ENCODE results near the gene UGT1A6. TPM values are rescaled to one million over a fixed set of nuclear protein-coding genes. Genes with fewer than 3 reads are reported as not detected.

The UGT1A6 gene
- total and polyA plus RNA-seq, 2 donors from 2014 or later: 43.7 to 110 TPM

- H3K36me3 ChIP-seq (ENCODE audit: control insufficient read depth in 2 of 3, insufficient read depth in 3 of 3, low read length in 3 of 3): no peaks in the 10 kb centered on the region
- DNase-seq (no peak), FAIRE-seq (no peak)
- intact Hi-C loops (cut with DNase I): no loop called here
- H3K9ac ChIP-seq (ENCODE audit: low read length in 3 of 3): peak overlapping the region in 2 of 3 donors; percentile 10 to 70
- H3K4me3 ChIP-seq (ENCODE audit: low read length in 3 of 3): peak overlapping the region in 2 of 3 donors; percentile 61 to 83
- no peak for TF ChIP-seq CTCF (IDR thresholded peaks at IDR 0.05; ENCODE audit: borderline replicate concordance, extremely low read depth, insufficient read depth)
- H3K4me1 ChIP-seq (ENCODE audit: control insufficient read depth in 2 of 3, insufficient read depth in 2 of 3, low read depth in 1 of 3, low read length in 3 of 3): peaks cover 0 to 7% (median 2%) of the 10 kb centered on the region in 3 donors
- no peaks in the 10 kb centered on the region for H3K9me3 ChIP-seq (ENCODE audit: control insufficient read depth in 2 of 3, insufficient read depth in 1 of 3, low read length in 3 of 3)
- peak overlapping the region; percentile 2 to 72 for H3K27ac ChIP-seq (ENCODE audit: low read depth in 2 of 2, low read length in 2 of 2)
- no peaks in the 10 kb centered on the region for H3K27me3 ChIP-seq (ENCODE audit: control insufficient read depth, insufficient read depth, low read length)
Measured at GRCh38 chr2:233673896-233674295, 18.8 kb upstream of the UGT1A6 start.

- H3K9me3 ChIP-seq (ENCODE audit: control insufficient read depth in 2 of 3, insufficient read depth in 1 of 3, low read length in 3 of 3): no peaks in the 10 kb centered on the region
- DNase-seq: no peak
- FAIRE-seq: no peak
- TF ChIP-seq CTCF (IDR thresholded peaks at IDR 0.05; ENCODE audit: borderline replicate concordance, extremely low read depth, insufficient read depth): no peak
- intact Hi-C loops (cut with DNase I): no loop called here
- peak overlapping the region in 2 of 3 donors; percentile 61 to 83 for H3K4me3 ChIP-seq (ENCODE audit: low read length in 3 of 3)
- peak overlapping the region in 2 of 3 donors; percentile 10 to 70 for H3K9ac ChIP-seq (ENCODE audit: low read length in 3 of 3)
- H3K4me1 ChIP-seq (ENCODE audit: control insufficient read depth in 2 of 3, insufficient read depth in 2 of 3, low read depth in 1 of 3, low read length in 3 of 3): peaks cover 0 to 7% (median 2%) of the 10 kb centered on the region in 3 donors
- peak overlapping the region in 1 of 2 donors; percentile 72 for H3K27ac ChIP-seq (ENCODE audit: low read depth in 2 of 2, low read length in 2 of 2)
- no peaks in the 10 kb centered on the region for H3K27me3 ChIP-seq (ENCODE audit: control insufficient read depth, insufficient read depth, low read length)
- no peaks in the 10 kb centered on the region for H3K36me3 ChIP-seq (ENCODE audit: control insufficient read depth in 2 of 3, insufficient read depth in 3 of 3, low read length in 3 of 3)
Measured at GRCh38 chr2:233674314-233674713, 18.4 kb upstream of the UGT1A6 start.

GRCh38 chr2:233674995-233675394 is 17.7 kb upstream of the UGT1A6 start:
- peaks cover 0 to 7% (median 2%) of the 10 kb centered on the region in 3 donors for H3K4me1 ChIP-seq (ENCODE audit: control insufficient read depth in 2 of 3, insufficient read depth in 2 of 3, low read depth in 1 of 3, low read length in 3 of 3)
- H3K27ac ChIP-seq (ENCODE audit: low read depth in 2 of 2, low read length in 2 of 2): peak overlapping the region in 1 of 2 donors; percentile 16
- FAIRE-seq (no peak), DNase-seq (peak in 2 of 5 donors; percentile 27 to 42)
- no peaks in the 10 kb centered on the region for H3K36me3 ChIP-seq (ENCODE audit: control insufficient read depth in 2 of 3, insufficient read depth in 3 of 3, low read length in 3 of 3)
- H3K4me3 ChIP-seq (ENCODE audit: low read length in 3 of 3): peak overlapping the region in 2 of 3 donors; percentile 61 to 83
- no peaks in the 10 kb centered on the region for H3K27me3 ChIP-seq (ENCODE audit: control insufficient read depth, insufficient read depth, low read length)
- H3K9me3 ChIP-seq (ENCODE audit: control insufficient read depth in 2 of 3, insufficient read depth in 1 of 3, low read length in 3 of 3): no peaks in the 10 kb centered on the region
- TF ChIP-seq CTCF (IDR thresholded peaks at IDR 0.05; ENCODE audit: borderline replicate concordance, extremely low read depth, insufficient read depth): no peak
- intact Hi-C loops (cut with DNase I): no loop called here
- H3K9ac ChIP-seq (ENCODE audit: low read length in 3 of 3): peak overlapping the region in 2 of 3 donors; percentile 22 to 62

- TF ChIP-seq CTCF (IDR thresholded peaks at IDR 0.05; ENCODE audit: borderline replicate concordance, extremely low read depth, insufficient read depth): no peak
- no peak overlapping the region for H3K9ac ChIP-seq (ENCODE audit: low read length in 3 of 3)
- H3K36me3 ChIP-seq (ENCODE audit: control insufficient read depth in 2 of 3, insufficient read depth in 3 of 3, low read length in 3 of 3): no peaks in the 10 kb centered on the region
- H3K9me3 ChIP-seq (ENCODE audit: control insufficient read depth in 2 of 3, insufficient read depth in 1 of 3, low read length in 3 of 3): no peaks in the 10 kb centered on the region
- peak overlapping the region in 2 of 3 donors; percentile 52 to 83 for H3K4me3 ChIP-seq (ENCODE audit: low read length in 3 of 3)
- no peaks in the 10 kb centered on the region for H3K4me1 ChIP-seq (ENCODE audit: control insufficient read depth in 2 of 3, insufficient read depth in 2 of 3, low read depth in 1 of 3, low read length in 3 of 3)
- no peaks in the 10 kb centered on the region for H3K27me3 ChIP-seq (ENCODE audit: control insufficient read depth, insufficient read depth, low read length)
- no peak for DNase-seq
- no peak for FAIRE-seq
- no peak overlapping the region for H3K27ac ChIP-seq (ENCODE audit: low read depth in 2 of 2, low read length in 2 of 2)
- intact Hi-C loops (cut with DNase I): no loop called here
Measured at GRCh38 chr2:233676046-233676445, 16.6 kb upstream of the UGT1A6 start.
